T-helper 1 cell treated with Interleukin-12 subunit alpha and Interleukin-12 subunit beta and Interleukin-4 antibody, amounts not matched to agents 30 μg/mL and 1 μg/mL, for 36 hours (primary cell): ENCODE measurements around the gene MRGPRE.

ENCODE experiments used
- H3K27ac Mint-ChIP-seq: one replicate; pipeline ENCODE4 v1.8.0; 2021; ENCODE audit warnings: mild to moderate bottlenecking, mixed read lengths
- H3K27me3 Mint-ChIP-seq: one replicate; pipeline ENCODE4 v1.8.0; 2021; ENCODE audit warnings: low read depth, mixed read lengths
- H3K36me3 Mint-ChIP-seq: one replicate; pipeline ENCODE4 v1.8.0; 2021; ENCODE audit warnings: low read depth, mixed read lengths
- H3K4me1 Mint-ChIP-seq: one replicate; pipeline ENCODE4 v1.8.0; 2021; ENCODE audit warnings: low read depth, mixed read lengths
- H3K4me3 Mint-ChIP-seq: one replicate; pipeline ENCODE4 v1.8.0; 2021; ENCODE audit warnings: mild to moderate bottlenecking, moderate library complexity, mixed read lengths
- H3K9me3 Mint-ChIP-seq: one replicate; pipeline ENCODE4 v1.8.0; 2021; ENCODE audit warnings: mixed read lengths

The MRGPRE gene

GRCh38 chr11:3206156-3206921 lies 25.9 kb downstream of the MRGPRE start:
- Mint-ChIP-seq H3K4me1 (no peaks in the 10 kb centered on the region), H3K27ac (no peak overlapping the region), H3K9me3 (no peaks in the 10 kb centered on the region), H3K36me3 (no peaks in the 10 kb centered on the region), H3K4me3 (no peak overlapping the region), H3K27me3 (peaks cover 5% of the 10 kb centered on the region)

DNA sequence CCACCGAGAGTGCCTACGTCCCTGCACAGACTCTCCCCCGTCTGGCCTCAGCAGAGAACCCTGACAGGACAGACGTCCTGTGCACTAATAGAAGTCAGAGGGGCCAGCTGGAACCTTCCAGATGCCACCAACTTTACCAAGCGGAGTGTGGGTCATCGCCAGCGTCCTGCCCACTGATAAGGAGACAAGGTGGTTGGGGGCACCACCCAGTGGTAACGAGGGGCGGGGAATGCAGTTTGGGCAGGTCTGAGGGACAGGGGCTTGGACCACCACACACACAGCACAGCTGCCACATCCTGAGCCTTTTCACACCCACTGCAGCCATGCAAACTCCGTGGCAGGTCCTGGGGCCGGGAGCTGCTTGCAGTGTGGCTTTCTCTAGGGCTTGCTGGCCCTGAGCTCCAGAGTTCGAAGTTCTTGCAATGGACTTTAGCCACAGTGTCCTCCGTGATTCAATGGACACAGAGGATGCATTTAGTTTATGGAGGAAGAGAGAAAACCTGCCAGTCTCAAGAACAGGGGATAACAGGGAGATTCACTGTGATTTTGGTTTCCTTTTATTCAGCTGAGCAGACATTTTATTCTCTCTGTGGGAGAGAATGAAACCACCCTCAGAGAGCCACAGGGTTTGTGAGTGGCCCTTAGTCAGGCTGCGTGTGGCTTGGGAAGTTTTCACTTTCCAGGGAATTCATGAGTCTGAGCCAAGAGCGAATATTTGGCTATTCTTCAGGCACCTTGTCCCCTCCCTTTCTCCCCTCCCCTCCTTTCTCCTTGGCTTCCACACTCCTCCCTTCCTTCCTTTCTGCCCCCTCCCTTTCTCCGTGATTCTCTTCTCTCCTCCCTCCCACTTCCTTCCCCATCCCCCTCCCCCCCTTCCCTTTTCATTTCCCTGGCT lies 26.7 kb downstream of the MRGPRE start:
- no peaks in the 10 kb centered on the region for H3K36me3 Mint-ChIP-seq
- H3K4me3 Mint-ChIP-seq = no peak overlapping the region
- no peaks in the 10 kb centered on the region for H3K9me3 Mint-ChIP-seq
- H3K4me1 Mint-ChIP-seq = no peaks in the 10 kb centered on the region
- peaks cover 5% of the 10 kb centered on the region for H3K27me3 Mint-ChIP-seq
- no peak overlapping the region for H3K27ac Mint-ChIP-seq

DNA sequence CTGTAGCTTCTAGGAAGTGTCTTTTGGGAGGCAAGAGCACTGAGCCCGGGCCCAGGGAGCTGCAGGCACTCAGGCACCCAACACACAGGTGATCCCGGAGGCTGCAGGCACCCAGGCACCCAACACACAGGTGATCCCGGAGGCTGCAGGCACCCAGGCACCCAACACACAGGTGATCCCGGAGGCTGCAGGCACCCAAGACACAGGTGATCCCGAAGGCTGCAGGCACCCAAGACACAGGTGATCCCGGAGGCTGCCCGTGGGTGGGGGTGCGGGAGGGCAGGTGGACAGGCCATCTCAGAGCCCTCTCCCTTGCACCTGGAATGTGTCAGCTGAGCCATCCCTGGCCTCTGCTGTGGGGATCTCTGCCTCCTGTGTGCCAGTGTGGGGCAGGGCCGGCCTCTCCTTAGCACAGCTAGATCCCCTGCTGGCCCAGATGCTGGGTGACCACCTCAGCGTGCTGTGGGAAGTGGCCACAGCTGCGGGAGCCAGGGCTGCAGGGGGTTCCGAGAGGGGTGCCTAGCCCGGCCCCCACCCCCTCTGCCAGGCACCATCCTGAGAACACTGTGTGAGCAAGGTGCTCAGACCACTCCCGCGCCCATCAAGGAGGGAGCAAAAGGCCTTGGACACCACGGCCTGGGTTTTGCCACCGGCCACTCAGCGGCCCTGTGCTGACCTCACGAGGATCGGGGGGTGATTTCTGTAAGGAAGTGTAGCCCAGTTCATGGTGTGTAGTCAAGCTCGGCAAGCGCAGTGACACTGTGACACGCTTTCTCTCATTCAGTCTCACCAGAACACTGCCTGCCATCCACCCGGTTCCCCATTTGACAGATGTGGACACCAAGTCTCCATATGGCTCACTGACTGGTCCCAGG lies 27.8 kb downstream of the MRGPRE start:
- Mint-ChIP-seq H3K4me3 (no peak overlapping the region), H3K4me1 (no peaks in the 10 kb centered on the region), H3K27me3 (peaks cover 5% of the 10 kb centered on the region), H3K36me3 (no peaks in the 10 kb centered on the region), H3K27ac (no peak overlapping the region), H3K9me3 (no peaks in the 10 kb centered on the region)

GRCh38 chr11:3203221-3204043 lies 28.8 kb downstream of the MRGPRE start:
- Mint-ChIP-seq H3K9me3 (no peaks in the 10 kb centered on the region), H3K36me3 (no peaks in the 10 kb centered on the region), H3K27ac (no peak overlapping the region), H3K4me3 (no peak overlapping the region), H3K4me1 (no peaks in the 10 kb centered on the region), H3K27me3 (peaks cover 5% of the 10 kb centered on the region)

DNA sequence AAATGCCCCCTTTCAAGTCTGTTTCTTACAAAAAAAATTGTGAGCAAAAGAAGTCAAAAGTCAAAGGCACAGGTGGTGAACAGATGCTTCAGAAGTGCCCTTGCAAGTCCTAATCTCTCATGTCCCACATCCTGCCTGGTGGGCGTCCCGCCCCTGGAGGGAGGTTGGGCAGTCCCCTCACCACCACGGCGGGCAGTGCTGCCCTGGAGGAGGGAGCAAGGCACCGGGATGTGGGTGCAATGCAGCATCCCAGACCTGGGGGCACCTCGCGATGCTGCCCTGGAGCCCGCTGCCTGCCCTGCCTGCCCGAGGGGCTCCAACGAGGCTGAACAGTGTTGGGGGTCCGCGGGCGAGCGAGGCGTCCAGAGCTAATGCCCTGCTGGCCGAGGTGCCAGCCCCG lies 29.5 kb downstream of the MRGPRE start:
- no peaks in the 10 kb centered on the region for H3K9me3 Mint-ChIP-seq
- H3K27me3 Mint-ChIP-seq = peaks cover 5% of the 10 kb centered on the region
- H3K4me1 Mint-ChIP-seq = no peaks in the 10 kb centered on the region
- no peak overlapping the region for H3K27ac Mint-ChIP-seq
- no peak overlapping the region for H3K4me3 Mint-ChIP-seq
- no peaks in the 10 kb centered on the region for H3K36me3 Mint-ChIP-seq

GRCh38 chr11:3202305-3202704 lies 29.9 kb downstream of the MRGPRE start:
- Mint-ChIP-seq H3K27me3 (peaks cover 5% of the 10 kb centered on the region), H3K9me3 (no peaks in the 10 kb centered on the region), H3K4me3 (no peak overlapping the region), H3K4me1 (no peaks in the 10 kb centered on the region), H3K36me3 (no peaks in the 10 kb centered on the region), H3K27ac (no peak overlapping the region)

DNA sequence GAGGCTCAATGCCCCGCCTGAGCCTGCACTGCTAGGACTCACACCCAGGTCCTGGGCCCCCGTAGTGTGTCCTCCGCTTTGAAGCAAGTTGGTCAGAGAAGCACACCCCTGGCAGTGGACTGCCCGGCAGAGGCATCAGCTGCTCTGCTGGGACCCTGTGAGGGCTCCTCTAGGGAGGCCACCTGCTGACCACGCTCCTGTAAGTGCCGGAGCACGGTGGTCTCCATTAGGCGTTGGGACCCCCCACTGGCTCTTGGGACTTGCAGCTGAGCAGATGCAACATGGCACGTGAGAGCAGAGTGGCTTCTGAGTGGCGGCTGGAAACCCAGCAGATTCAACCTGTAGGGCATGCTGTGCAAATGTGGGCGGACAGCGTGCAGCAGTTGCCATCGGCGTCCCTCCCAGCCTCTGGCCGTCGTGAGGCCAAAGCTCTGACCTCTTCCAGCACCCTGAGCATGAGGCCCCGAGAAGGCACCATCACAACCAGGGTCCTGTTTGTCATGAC lies 30.5 kb downstream of the MRGPRE start:
- Mint-ChIP-seq H3K27ac (no peak overlapping the region), H3K4me3 (no peak overlapping the region), H3K4me1 (no peaks in the 10 kb centered on the region), H3K27me3 (peaks cover 5% of the 10 kb centered on the region), H3K36me3 (no peaks in the 10 kb centered on the region), H3K9me3 (no peaks in the 10 kb centered on the region)

GRCh38 chr11:3201112-3201581 lies 31.1 kb downstream of the MRGPRE start:
- Mint-ChIP-seq H3K4me1 (no peaks in the 10 kb centered on the region), H3K9me3 (no peaks in the 10 kb centered on the region), H3K36me3 (no peaks in the 10 kb centered on the region), H3K27ac (no peak overlapping the region), H3K27me3 (peaks cover 5% of the 10 kb centered on the region), H3K4me3 (no peak overlapping the region)

DNA sequence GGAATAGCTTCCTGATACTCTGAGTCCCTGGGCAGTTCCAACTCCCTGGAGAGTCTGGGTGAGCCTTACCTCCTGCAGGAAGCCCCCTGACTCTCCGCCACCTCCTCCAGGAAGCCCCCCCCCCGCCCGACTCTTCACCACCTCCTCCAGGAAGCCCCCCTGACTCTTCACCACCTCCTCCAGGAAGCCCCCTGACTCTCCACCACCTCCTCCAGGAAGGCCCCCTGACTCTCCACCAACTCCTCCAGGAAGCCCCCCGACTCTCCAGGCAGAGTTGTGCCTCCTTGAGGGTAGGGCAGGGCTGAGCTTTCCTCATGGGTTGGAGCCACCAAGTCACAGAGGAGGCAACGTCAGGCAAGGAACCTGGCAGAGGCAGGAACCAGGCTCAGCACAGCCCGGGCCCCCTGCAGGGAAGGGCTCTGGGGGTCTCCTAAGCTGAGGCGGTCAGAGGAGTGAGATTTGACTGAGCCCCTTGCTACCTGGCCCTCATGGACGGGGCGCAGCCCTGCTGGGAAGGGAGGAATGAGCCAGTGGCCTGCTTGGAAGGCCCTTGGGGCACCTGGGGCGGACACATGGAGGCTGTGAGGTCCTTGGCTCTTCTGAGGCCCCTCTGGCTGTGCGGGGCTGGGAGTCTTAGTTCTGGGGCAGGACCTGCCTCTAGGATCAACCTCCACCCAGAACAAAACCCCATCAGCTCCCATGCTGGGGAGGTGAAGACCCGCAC lies 31.7 kb downstream of the MRGPRE start:
- Mint-ChIP-seq H3K27me3 (peaks cover 5% of the 10 kb centered on the region), H3K36me3 (no peaks in the 10 kb centered on the region), H3K4me1 (no peaks in the 10 kb centered on the region), H3K4me3 (no peak overlapping the region), H3K27ac (no peak overlapping the region), H3K9me3 (no peaks in the 10 kb centered on the region)

- Mint-ChIP-seq H3K4me3 (no peak overlapping the region), H3K36me3 (no peaks in the 10 kb centered on the region), H3K27ac (no peak overlapping the region), H3K4me1 (no peaks in the 10 kb centered on the region), H3K9me3 (no peaks in the 10 kb centered on the region), H3K27me3 (peaks cover 5% of the 10 kb centered on the region)
Measured at GRCh38 chr11:3199537-3200295, 32.5 kb downstream of the MRGPRE start.

DNA sequence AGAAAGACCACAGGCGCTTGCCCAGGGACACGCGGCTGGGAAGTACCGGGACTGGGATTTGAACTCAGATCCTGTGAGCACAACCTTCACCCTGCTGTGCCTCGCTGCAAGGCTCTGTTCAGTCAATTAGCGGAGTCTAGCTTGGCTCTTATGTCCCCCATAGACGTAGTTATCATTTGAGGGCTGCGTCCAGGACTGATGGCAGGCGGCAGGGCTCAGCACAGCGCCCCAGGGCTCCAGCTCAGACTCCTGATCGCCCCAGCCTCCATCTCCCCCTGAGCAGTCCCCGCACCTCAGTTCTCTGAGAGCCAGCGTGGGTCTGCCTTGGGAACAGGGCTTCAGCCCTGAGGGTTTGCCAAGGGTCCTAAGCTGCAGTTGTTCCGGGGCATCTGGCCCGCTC lies 33.4 kb downstream of the MRGPRE start:
- Mint-ChIP-seq H3K4me1 (no peaks in the 10 kb centered on the region), H3K4me3 (no peak overlapping the region), H3K9me3 (no peaks in the 10 kb centered on the region), H3K27ac (no peak overlapping the region), H3K27me3 (peaks cover 5% of the 10 kb centered on the region), H3K36me3 (no peaks in the 10 kb centered on the region)

- H3K27ac Mint-ChIP-seq = no peak overlapping the region
- H3K27me3 Mint-ChIP-seq = peaks cover 5% of the 10 kb centered on the region
- H3K4me3 Mint-ChIP-seq = no peak overlapping the region
- H3K9me3 Mint-ChIP-seq = no peaks in the 10 kb centered on the region
- H3K4me1 Mint-ChIP-seq = no peaks in the 10 kb centered on the region
- H3K36me3 Mint-ChIP-seq = no peaks in the 10 kb centered on the region
Measured at GRCh38 chr11:3197878-3198528, 34.2 kb downstream of the MRGPRE start.
